DOHH2 (cell line): ENCODE data around the gene FKBP8.
A peak's percentile ranks its signal among the peaks of the same experiment; 100 is the strongest.

Source experiments
- H3F3A ChIP-seq: fragments of 200-600 bp; sonication (generic), shearing (Covaris generic); 2 replicates; pipeline ENCODE4 v1.6.0; 2016; ENCODE audit warnings: antibody characterized with exemption, mild to moderate bottlenecking; ENCODE audit not compliant: control insufficient read depth, insufficient read depth
- H3K27ac ChIP-seq: fragments of 200-600 bp; sonication (generic); 2 replicates; pipeline ENCODE4 v1.5.1; 2014; ENCODE audit warnings: low read depth, mild to moderate bottlenecking, low read length, moderate library complexity
- H3K27me3 ChIP-seq: fragments of 200-600 bp; sonication (generic); 2 replicates; pipeline ENCODE4 v1.6.1; 2014; ENCODE audit warnings: mild to moderate bottlenecking, low read length, mixed read lengths; ENCODE audit not compliant: control insufficient read depth
- H3K36me3 ChIP-seq: fragments of 200-600 bp; sonication (generic); 2 replicates; pipeline ENCODE4 v1.6.1; 2014; ENCODE audit warnings: mild to moderate bottlenecking, low read length, moderate library complexity, mixed read lengths; ENCODE audit not compliant: control insufficient read depth
- H3K4me1 ChIP-seq: fragments of 200-600 bp; sonication (generic); 2 replicates; pipeline ENCODE4 v1.6.1; 2014; ENCODE audit warnings: mild to moderate bottlenecking, low read length, mixed read lengths; ENCODE audit not compliant: control insufficient read depth
- H3K4me2 ChIP-seq: fragments of 200-600 bp; sonication (generic); 2 replicates; pipeline ENCODE4 v1.6.0; 2014; ENCODE audit warnings: mild to moderate bottlenecking, low read length, moderate library complexity
- H3K4me3 ChIP-seq: fragments of 200-600 bp; sonication (generic); 2 replicates; pipeline ENCODE4 v1.5.1; 2014; ENCODE audit warnings: mild to moderate bottlenecking, low read length, mixed read lengths
- H3K79me2 ChIP-seq: fragments of 200-600 bp; sonication (generic); 2 replicates; pipeline ENCODE4 v1.6.1; 2014; ENCODE audit warnings: mild to moderate bottlenecking, low read length, mixed read lengths; ENCODE audit not compliant: control insufficient read depth
- H3K9me2 ChIP-seq: fragments of 200-600 bp; sonication (generic); replicated peaks from 2 replicates; pipeline ENCODE4 v1.6.1; 2014; ENCODE audit warnings: mild to moderate bottlenecking, low read length, mixed read lengths; ENCODE audit not compliant: control insufficient read depth
- H3K9me3 ChIP-seq: fragments of 200-600 bp; sonication (generic); 2 replicates; pipeline ENCODE4 v1.6.1; 2014; ENCODE audit warnings: antibody characterized with exemption, low read length, mixed read lengths; ENCODE audit not compliant: control insufficient read depth, insufficient read depth
- H4K20me1 ChIP-seq: fragments of 200-600 bp; sonication (generic); 2 replicates; pipeline ENCODE4 v1.6.0; 2014; ENCODE audit warnings: low read depth, mild to moderate bottlenecking, antibody characterized with exemption, low read length, moderate library complexity; ENCODE audit not compliant: control insufficient read depth, insufficient read depth
- CTCF ChIP-seq: fragments of 200-600 bp; sonication (generic); IDR thresholded peaks from one replicate; pipeline ENCODE4 v1.5.1; 2014; ENCODE audit warnings: antibody characterized with exemption, mild to moderate bottlenecking, low read depth, low read length; ENCODE audit not compliant: poor library complexity, severe bottlenecking
- EZH2phosphoT487 ChIP-seq: fragments of 200-600 bp; sonication (generic); IDR thresholded peaks from 2 replicates; pipeline ENCODE4 v1.6.1; 2017; ENCODE audit warnings: borderline replicate concordance, mild to moderate bottlenecking, antibody characterized with exemption, low read length, moderate library complexity, mixed read lengths

The FKBP8 gene

DNA sequence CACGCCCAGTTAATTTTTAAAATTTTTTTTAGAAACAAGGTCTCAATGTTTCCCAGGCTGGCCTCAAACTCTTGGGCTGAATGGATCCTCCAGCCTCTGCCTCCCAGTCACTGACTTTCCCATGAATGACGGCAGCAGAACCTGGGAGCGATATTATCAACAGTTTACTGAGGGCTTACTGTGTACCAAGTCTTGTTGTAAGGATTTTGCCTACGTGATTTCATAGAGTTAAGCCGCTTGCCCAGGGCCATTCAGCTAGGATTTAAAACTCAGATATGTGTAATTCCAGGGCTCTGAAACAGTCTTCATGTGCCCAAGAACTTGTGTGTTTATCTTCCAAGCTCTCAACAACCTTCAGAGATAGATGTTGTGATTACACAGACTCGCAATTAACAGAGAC is 8.3 kb upstream of the FKBP8 start:
- Histone ChIP-seq H3K4me1 (peaks cover under 1% of the 10 kb centered on the region; the same call in 1 of the 2 replicates), H3K9me3 (no peaks in the 10 kb centered on the region), H3K9me2 (no peaks in the 10 kb centered on the region), H3K36me3 (no peaks in the 10 kb centered on the region), H4K20me1 (no peaks in the 10 kb centered on the region), H3K27ac (no peak overlapping the region), H3F3A (peaks cover 3% of the 10 kb centered on the region; the same call in 1 of the 2 replicates), H3K4me2 (no peak overlapping the region), H3K27me3 (no peaks in the 10 kb centered on the region), H3K4me3 (no peak overlapping the region), H3K79me2 (no peaks in the 10 kb centered on the region)
- TF ChIP-seq CTCF (no peak), EZH2phosphoT487 (no peak)

DNA sequence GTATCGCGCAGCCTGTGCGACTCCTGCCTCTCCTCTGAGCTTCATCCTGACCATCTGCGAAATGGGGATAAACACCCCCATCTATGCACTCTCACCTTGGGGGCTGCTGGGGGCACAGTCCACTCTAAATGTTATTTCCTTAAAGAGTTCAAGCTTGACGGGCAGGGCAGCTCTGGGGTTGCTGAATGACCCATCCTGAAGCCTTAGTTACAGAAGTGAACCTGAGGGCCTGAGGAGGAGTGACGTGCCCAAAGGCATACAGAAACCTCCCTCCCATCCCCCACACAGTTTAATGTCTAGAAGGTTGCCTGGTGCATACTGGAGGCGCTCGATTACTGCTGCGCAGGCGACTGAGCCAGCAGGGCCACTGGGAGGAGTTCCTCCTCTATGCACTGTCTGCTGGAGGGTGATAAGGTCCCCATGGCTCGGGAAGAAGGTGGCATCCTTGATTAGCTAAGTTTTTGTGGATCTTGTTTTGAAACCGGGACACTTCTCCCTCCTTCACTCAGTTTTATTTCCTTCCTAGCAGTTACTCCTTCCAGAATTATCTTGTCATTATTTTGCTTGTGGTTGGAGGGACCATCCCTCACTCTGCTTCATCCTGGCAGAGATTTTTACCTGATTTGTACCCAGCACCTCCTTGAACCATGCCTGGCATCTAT is 572 bp upstream of the FKBP8 start:
- Histone ChIP-seq H3K79me2 (peaks cover 13% of the 10 kb centered on the region), H3K4me2 (peak overlapping the region; percentile 82), H3K36me3 (peaks cover 27% of the 10 kb centered on the region), H3K9me3 (no peaks in the 10 kb centered on the region), H3K4me1 (peaks cover 20% of the 10 kb centered on the region), H4K20me1 (no peaks in the 10 kb centered on the region), H3K4me3 (peak overlapping the region; percentile 89), H3K27ac (no peak overlapping the region), H3K9me2 (no peaks in the 10 kb centered on the region), H3F3A (no peaks in the 10 kb centered on the region), H3K27me3 (no peaks in the 10 kb centered on the region)
- TF ChIP-seq EZH2phosphoT487 (no peak), CTCF (no peak)

DNA sequence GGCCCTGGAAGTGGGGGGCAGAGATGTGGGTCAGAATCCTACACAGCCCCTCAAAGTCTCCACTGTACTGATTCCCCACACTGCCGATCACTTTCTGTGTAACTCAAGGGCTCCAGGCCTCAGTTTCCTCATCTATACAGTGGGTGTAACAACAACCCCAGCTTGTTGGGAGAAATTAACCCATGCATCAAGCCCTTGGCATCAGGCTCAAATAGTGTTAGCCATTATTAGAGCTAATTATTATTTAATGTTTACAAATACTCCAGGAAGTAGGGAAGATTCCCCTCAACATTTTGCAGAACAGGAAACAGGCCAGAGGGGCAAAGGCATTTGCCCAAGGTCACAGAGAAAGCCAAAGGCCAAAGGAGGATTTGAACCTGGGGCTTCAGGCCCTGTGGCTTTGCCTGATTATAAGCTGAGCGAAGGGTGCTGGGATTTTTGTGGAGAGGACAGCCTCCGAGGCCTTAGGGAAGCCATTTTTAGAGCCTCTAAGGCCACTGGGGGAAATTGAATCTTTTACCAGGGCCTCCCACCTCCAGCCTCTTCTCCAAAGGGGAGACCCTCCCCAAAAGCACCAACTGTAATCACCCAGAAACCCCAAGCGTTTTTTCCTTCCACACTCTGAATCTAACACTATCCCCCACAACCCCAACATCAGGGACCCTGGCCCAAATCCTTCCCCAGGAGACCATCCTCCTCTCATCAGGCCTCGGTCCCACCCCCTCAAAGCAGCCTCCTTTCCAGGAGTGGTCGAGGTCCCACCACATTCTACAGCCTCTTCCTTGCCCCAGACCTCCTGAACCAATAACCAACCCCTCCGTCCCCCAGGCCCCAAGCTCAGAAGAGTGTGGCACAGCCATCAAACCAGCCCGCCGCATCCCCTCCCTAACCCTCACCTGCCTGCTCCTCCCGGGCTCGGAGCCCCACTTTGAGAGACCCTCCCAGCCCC is 1.1 kb downstream of the FKBP8 start:
- Histone ChIP-seq H3K4me2 (peak overlapping the region; percentile 97), H3K9me3 (no peaks in the 10 kb centered on the region), H3K79me2 (peaks cover 13% of the 10 kb centered on the region), H3K9me2 (no peaks in the 10 kb centered on the region), H3K27ac (peak overlapping the region; percentile 14; the same call in 1 of the 2 replicates), H3K4me3 (peak overlapping the region; percentile 86), H3K27me3 (no peaks in the 10 kb centered on the region), H3K4me1 (peaks cover 20% of the 10 kb centered on the region), H3K36me3 (peaks cover 29% of the 10 kb centered on the region), H4K20me1 (no peaks in the 10 kb centered on the region), H3F3A (no peaks in the 10 kb centered on the region)
- TF ChIP-seq EZH2phosphoT487, result no peak
- no peak for TF ChIP-seq CTCF
